Stimulated activated memory B cell treated with anti-CD40 and anti-IgM and Interleukin-4, amounts not matched to agents 10 μg/mL and 1 μg/mL and 100 μg/mL, for 72 hours (primary cell): Measurements from ENCODE around the gene GABRA6.
"Not testable (repeated sequence)": the region's sequence is repeated elsewhere in the genome, so short reads cannot be mapped to it uniquely, and the experiment has no call there.

Experiments
- ATAC-seq: fragments of 150-1000 bp; cut with Tn5 transposase; 2 replicates; pipeline ENCODE4 v1.10.0; 2021
- H3K27ac Mint-ChIP-seq: one replicate; pipeline ENCODE4 v1.8.0; 2022; ENCODE audit warnings: mild to moderate bottlenecking, mixed read lengths
- H3K27me3 Mint-ChIP-seq: one replicate; pipeline ENCODE4 v1.8.0; 2022; ENCODE audit warnings: mixed read lengths
- H3K36me3 Mint-ChIP-seq: one replicate; pipeline ENCODE4 v1.8.0; 2022; ENCODE audit warnings: mixed read lengths
- H3K4me1 Mint-ChIP-seq: one replicate; pipeline ENCODE4 v1.8.0; 2022; ENCODE audit warnings: mixed read lengths
- H3K4me3 Mint-ChIP-seq: one replicate; pipeline ENCODE4 v1.8.0; 2022; ENCODE audit warnings: mild to moderate bottlenecking, moderate library complexity, mixed read lengths
- H3K9me3 Mint-ChIP-seq: one replicate; pipeline ENCODE4 v1.8.0; 2022; ENCODE audit warnings: mixed read lengths

The GABRA6 gene

GRCh38 chr5:161685461-161685860 is at the start of gene GABRA6:
GABRA6 (plus strand) TSS chr5:161685721; CDS start chr5:161685990, 269 bp downstream.
- peaks cover 3% of the 10 kb centered on the region for H3K9me3 Mint-ChIP-seq
- no peaks in the 10 kb centered on the region for H3K36me3 Mint-ChIP-seq
- ATAC-seq, result no peak
- no peaks in the 10 kb centered on the region for H3K4me1 Mint-ChIP-seq
- no peak within 1 kb of the TSS for H3K4me3 Mint-ChIP-seq
- no peaks in the 10 kb centered on the region for H3K27me3 Mint-ChIP-seq
- H3K27ac Mint-ChIP-seq, result no peak within 1 kb of the TSS

GRCh38 chr5:161637591-161637990 is 47.9 kb upstream of the GABRA6 start:
- no peak for ATAC-seq
- no peaks in the 10 kb centered on the region for H3K36me3 Mint-ChIP-seq
- no peak overlapping the region for H3K27ac Mint-ChIP-seq
- no peak overlapping the region for H3K4me3 Mint-ChIP-seq
- H3K27me3 Mint-ChIP-seq, result no peaks in the 10 kb centered on the region
- no peaks in the 10 kb centered on the region for H3K4me1 Mint-ChIP-seq
- peaks cover 4% of the 10 kb centered on the region for H3K9me3 Mint-ChIP-seq

GRCh38 chr5:161641444-161641843 is 44.1 kb upstream of the GABRA6 start:
- peaks cover 4% of the 10 kb centered on the region for H3K9me3 Mint-ChIP-seq
- no peak for ATAC-seq
- H3K27me3 Mint-ChIP-seq, result no peaks in the 10 kb centered on the region

GRCh38 chr5:161645264-161645663 is 40.3 kb upstream of the GABRA6 start:
- H3K36me3 Mint-ChIP-seq, result no peaks in the 10 kb centered on the region
- H3K27ac Mint-ChIP-seq, result no peak overlapping the region
- H3K4me3 Mint-ChIP-seq, result no peak overlapping the region
- H3K4me1 Mint-ChIP-seq, result no peaks in the 10 kb centered on the region
- ATAC-seq, result no peak
- peaks cover 2% of the 10 kb centered on the region for H3K9me3 Mint-ChIP-seq
- H3K27me3 Mint-ChIP-seq, result no peaks in the 10 kb centered on the region

More at GRCh38 chr5:161641444-161641843, 44.1 kb upstream of the GABRA6 start:
- Mint-ChIP-seq H3K4me3 (no peak overlapping the region), H3K27ac (no peak overlapping the region), H3K36me3 (no peaks in the 10 kb centered on the region), H3K4me1 (no peaks in the 10 kb centered on the region)

GRCh38 chr5:161651926-161652325 is 33.6 kb upstream of the GABRA6 start:
- not testable (repeated sequence) for ATAC-seq, H3K4me3 Mint-ChIP-seq, H3K4me1 Mint-ChIP-seq, H3K27me3 Mint-ChIP-seq, H3K27ac Mint-ChIP-seq, H3K36me3 Mint-ChIP-seq
- H3K9me3 Mint-ChIP-seq, result peaks cover 16% of the 10 kb centered on the region

- H3K27ac Mint-ChIP-seq, result no peak overlapping the region
- H3K27me3 Mint-ChIP-seq, result no peaks in the 10 kb centered on the region
- peaks cover 7% of the 10 kb centered on the region for H3K9me3 Mint-ChIP-seq
- no peak overlapping the region for H3K4me3 Mint-ChIP-seq
- no peaks in the 10 kb centered on the region for H3K36me3 Mint-ChIP-seq
- peak; percentile 16 for ATAC-seq
- H3K4me1 Mint-ChIP-seq, result no peaks in the 10 kb centered on the region
Observed at GRCh38 chr5:161660806-161661205, 24.7 kb upstream of the GABRA6 start.

GRCh38 chr5:161663431-161663830 is 22.1 kb upstream of the GABRA6 start:
- no peak overlapping the region for H3K27ac Mint-ChIP-seq
- ATAC-seq, result no peak
- H3K4me1 Mint-ChIP-seq, result no peaks in the 10 kb centered on the region
- H3K9me3 Mint-ChIP-seq, result peaks cover 9% of the 10 kb centered on the region
- no peaks in the 10 kb centered on the region for H3K27me3 Mint-ChIP-seq
- no peak overlapping the region for H3K4me3 Mint-ChIP-seq
- H3K36me3 Mint-ChIP-seq, result no peaks in the 10 kb centered on the region

GRCh38 chr5:161676103-161676502 is 9.4 kb upstream of the GABRA6 start:
- H3K4me1 Mint-ChIP-seq, result no peaks in the 10 kb centered on the region
- H3K4me3 Mint-ChIP-seq, result no peak overlapping the region
- H3K36me3 Mint-ChIP-seq, result no peaks in the 10 kb centered on the region
- no peak for ATAC-seq
- no peaks in the 10 kb centered on the region for H3K9me3 Mint-ChIP-seq
- no peaks in the 10 kb centered on the region for H3K27me3 Mint-ChIP-seq
- H3K27ac Mint-ChIP-seq, result no peak overlapping the region

GRCh38 chr5:161686149-161686548 is 628 bp downstream of the GABRA6 start:
- Mint-ChIP-seq H3K27me3 (no peaks in the 10 kb centered on the region), H3K27ac (no peak overlapping the region), H3K36me3 (no peaks in the 10 kb centered on the region), H3K4me1 (no peaks in the 10 kb centered on the region), H3K9me3 (peaks cover 3% of the 10 kb centered on the region), H3K4me3 (no peak overlapping the region)
- ATAC-seq, result no peak

- Mint-ChIP-seq H3K27ac (no peak overlapping the region), H3K4me3 (no peak overlapping the region), H3K9me3 (peaks cover 3% of the 10 kb centered on the region), H3K4me1 (no peaks in the 10 kb centered on the region), H3K27me3 (no peaks in the 10 kb centered on the region), H3K36me3 (no peaks in the 10 kb centered on the region)
- no peak for ATAC-seq
Observed at GRCh38 chr5:161686881-161687280, 1.4 kb downstream of the GABRA6 start.

- no peak for ATAC-seq
- H3K9me3 Mint-ChIP-seq, result peaks cover 3% of the 10 kb centered on the region
- no peaks in the 10 kb centered on the region for H3K27me3 Mint-ChIP-seq
- H3K36me3 Mint-ChIP-seq, result no peaks in the 10 kb centered on the region
- no peak overlapping the region for H3K27ac Mint-ChIP-seq
- no peak overlapping the region for H3K4me3 Mint-ChIP-seq
- H3K4me1 Mint-ChIP-seq, result no peaks in the 10 kb centered on the region
Observed at GRCh38 chr5:161687316-161687715, 1.8 kb downstream of the GABRA6 start.

- Mint-ChIP-seq H3K4me3 (no peak overlapping the region), H3K27me3 (no peaks in the 10 kb centered on the region), H3K4me1 (no peaks in the 10 kb centered on the region), H3K36me3 (no peaks in the 10 kb centered on the region), H3K9me3 (no peaks in the 10 kb centered on the region), H3K27ac (no peak overlapping the region)
- ATAC-seq, result no peak
Observed at GRCh38 chr5:161691911-161692310, 6.4 kb downstream of the GABRA6 start.

- no peaks in the 10 kb centered on the region for H3K36me3 Mint-ChIP-seq
- no peak overlapping the region for H3K4me3 Mint-ChIP-seq
- no peaks in the 10 kb centered on the region for H3K4me1 Mint-ChIP-seq
- no peaks in the 10 kb centered on the region for H3K27me3 Mint-ChIP-seq
- H3K27ac Mint-ChIP-seq, result no peak overlapping the region
- no peaks in the 10 kb centered on the region for H3K9me3 Mint-ChIP-seq
- ATAC-seq, result no peak
Observed at GRCh38 chr5:161697001-161697400, 11.5 kb downstream of the GABRA6 start.

GRCh38 chr5:161700065-161700464 is 14.5 kb downstream of the GABRA6 start:
- Mint-ChIP-seq H3K27ac (no peak overlapping the region), H3K36me3 (no peaks in the 10 kb centered on the region), H3K4me1 (no peaks in the 10 kb centered on the region), H3K9me3 (no peaks in the 10 kb centered on the region), H3K4me3 (no peak overlapping the region), H3K27me3 (no peaks in the 10 kb centered on the region)
- no peak for ATAC-seq

- Mint-ChIP-seq H3K4me1 (no peaks in the 10 kb centered on the region), H3K27ac (no peak overlapping the region), H3K36me3 (no peaks in the 10 kb centered on the region), H3K9me3 (no peaks in the 10 kb centered on the region), H3K27me3 (no peaks in the 10 kb centered on the region), H3K4me3 (no peak overlapping the region)
- ATAC-seq, result no peak
Observed at GRCh38 chr5:161703528-161703927, 18.0 kb downstream of the GABRA6 start.

- H3K4me1 Mint-ChIP-seq, result no peaks in the 10 kb centered on the region
Observed at GRCh38 chr5:161707382-161707781, 21.9 kb downstream of the GABRA6 start.

GRCh38 chr5:161709239-161709638 is 23.7 kb downstream of the GABRA6 start:
- Mint-ChIP-seq H3K4me3 (no peak overlapping the region), H3K27ac (no peak overlapping the region), H3K9me3 (no peaks in the 10 kb centered on the region), H3K4me1 (no peaks in the 10 kb centered on the region), H3K36me3 (no peaks in the 10 kb centered on the region), H3K27me3 (no peaks in the 10 kb centered on the region)
- no peak for ATAC-seq

More at GRCh38 chr5:161707382-161707781, 21.9 kb downstream of the GABRA6 start:
- no peaks in the 10 kb centered on the region for H3K9me3 Mint-ChIP-seq
- no peak overlapping the region for H3K27ac Mint-ChIP-seq
- no peaks in the 10 kb centered on the region for H3K27me3 Mint-ChIP-seq
- ATAC-seq, result no peak
- no peaks in the 10 kb centered on the region for H3K36me3 Mint-ChIP-seq
- H3K4me3 Mint-ChIP-seq, result no peak overlapping the region
